T-helper 9 cell (primary cell): ENCODE results near the gene KIF24.
"Not testable (repeated sequence)": the region's sequence is repeated elsewhere in the genome, so short reads cannot be mapped to it uniquely, and the experiment has no call there.

Experiments used
- DNase-seq: peaks from one replicate; pipeline ENCODE4 v3.0.0-alpha.2; 2020
- total RNA-seq, 2 donors: gene quantifications; one replicate each; lab custom pipeline; 2026; lab: John Stamatoyannopoulos, UW

Gene KIF24
- 0.97 to 1.5 reads per million in 2 donors for total RNA-seq

DNA sequence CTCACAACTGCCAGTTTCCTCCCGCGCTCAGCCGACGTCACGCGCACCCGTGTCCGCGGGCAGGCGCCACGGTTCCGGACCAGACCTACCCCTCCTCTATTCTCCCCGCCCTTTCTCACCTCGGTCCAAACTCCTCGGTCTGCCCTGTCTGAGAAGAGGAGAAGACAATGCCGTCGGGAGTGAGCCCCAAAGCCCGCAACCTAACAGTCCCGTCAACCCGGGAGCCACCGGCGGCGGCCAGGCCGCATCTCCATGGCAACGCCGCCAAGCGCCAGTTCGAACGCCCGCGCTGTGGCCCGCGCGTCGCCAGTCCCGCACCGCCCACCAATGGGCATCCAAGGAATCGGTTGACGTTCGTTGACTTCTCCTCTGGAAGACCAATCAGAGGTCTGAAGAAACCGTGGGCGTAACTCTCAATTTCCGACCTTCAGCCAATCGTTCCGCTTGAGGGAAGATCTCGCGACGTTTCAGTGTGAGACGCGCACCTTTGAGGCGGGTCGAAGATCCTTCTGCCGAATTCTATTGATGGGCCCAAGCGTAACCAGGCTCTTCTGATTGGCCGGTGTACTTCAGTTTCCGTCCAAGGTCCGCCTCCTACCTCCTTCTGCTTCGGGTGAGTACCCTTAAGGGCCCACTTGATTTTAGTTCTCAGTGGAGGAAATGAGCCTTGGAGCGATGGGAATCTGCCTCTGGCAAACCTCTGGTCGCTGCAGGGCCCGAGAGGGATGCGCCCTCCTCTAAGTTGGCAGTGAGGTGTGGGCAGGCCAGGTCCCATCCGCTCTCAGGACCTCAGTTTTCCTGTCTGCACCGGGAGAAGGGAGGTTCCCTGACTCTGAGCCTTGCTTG lies at the start of gene KIF24, which contains the start of gene NUDT2:
Gene KIF24, minus strand, starts transcription at position 282 of the 846 bp plus-strand sequence. CDS start 17,922 bp downstream, outside the sequence.
Gene NUDT2, plus strand, starts transcription at position 583 of the 846 bp plus-strand sequence. CDS start 9,471 bp downstream, outside the sequence.
- peak; percentile 92 for DNase-seq

GRCh38 chr9:34378376-34379060 lies 49.5 kb upstream of the KIF24 start:
- no peak for DNase-seq

DNA sequence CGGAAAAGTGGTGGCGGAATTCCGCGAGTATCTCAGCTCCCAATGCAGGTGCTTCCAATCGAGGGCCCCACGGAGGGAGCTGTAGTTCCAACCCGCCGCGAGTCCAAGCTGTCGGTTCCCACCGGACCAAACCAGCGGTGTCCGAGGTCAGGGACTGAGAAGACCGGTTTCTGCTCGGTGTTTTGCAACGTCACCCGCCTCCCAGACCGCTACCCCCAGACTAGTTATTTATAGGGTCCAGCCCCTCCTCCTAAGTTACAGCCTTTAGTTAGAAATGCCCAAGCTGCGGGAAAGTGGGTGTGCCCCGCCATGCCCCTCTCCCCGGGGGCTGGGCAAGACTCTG lies 48.3 kb upstream of the KIF24 start:
- DNase-seq = no peak

DNA sequence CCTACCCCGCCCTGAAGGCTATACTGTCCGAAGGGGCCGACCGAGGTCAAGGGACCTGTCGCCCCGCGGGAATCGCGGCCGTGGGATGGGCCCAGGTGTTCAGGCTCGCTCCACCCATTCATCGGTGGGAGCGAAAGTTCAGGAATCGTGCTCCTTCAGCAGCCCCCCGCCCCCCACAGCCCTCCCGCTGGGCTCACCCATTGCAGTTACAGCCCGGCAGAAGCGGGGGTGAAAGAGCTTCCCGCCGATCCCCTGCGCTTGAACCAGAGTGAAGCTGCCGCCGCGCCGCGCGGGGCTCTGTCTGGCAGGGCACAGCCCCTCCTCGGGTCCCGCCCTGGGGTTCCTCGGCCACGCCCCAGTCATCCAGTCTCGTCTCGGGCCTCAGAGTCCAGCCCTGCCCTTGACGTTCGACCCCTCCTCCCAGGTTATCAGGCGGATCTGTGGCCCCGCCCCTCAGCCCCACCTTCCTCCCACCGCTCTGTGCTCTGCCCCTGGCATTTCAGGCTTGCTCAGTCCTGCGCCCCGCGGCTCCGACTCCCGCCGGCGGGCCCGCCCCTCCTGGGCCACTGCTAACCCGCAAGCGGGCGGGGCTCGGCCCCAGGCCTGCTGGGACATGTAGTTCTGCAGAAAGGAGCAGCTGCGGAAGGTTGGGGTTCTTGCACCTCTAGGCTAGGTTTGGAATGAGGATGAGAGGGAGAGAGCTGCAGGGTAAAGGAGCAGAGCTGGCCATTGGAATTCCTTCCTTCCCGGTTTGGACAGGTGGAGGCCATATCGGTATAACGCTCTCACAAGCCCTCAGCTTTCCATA lies 47.7 kb upstream of the KIF24 start, which contains the start of gene MYORG:
Gene MYORG, minus strand, starts transcription at position 303 of the 808 bp plus-strand sequence. CDS start 3,955 bp downstream, outside the sequence.
- peak; percentile 93 for DNase-seq

GRCh38 chr9:34375901-34376595 lies 47.0 kb upstream of the KIF24 start:
- DNase-seq = peak; percentile 43

- DNase-seq = no peak
Measured at GRCh38 chr9:34374905-34375552, 46.0 kb upstream of the KIF24 start.

GRCh38 chr9:34374339-34374738 lies 45.3 kb upstream of the KIF24 start:
- no peak for DNase-seq

DNA sequence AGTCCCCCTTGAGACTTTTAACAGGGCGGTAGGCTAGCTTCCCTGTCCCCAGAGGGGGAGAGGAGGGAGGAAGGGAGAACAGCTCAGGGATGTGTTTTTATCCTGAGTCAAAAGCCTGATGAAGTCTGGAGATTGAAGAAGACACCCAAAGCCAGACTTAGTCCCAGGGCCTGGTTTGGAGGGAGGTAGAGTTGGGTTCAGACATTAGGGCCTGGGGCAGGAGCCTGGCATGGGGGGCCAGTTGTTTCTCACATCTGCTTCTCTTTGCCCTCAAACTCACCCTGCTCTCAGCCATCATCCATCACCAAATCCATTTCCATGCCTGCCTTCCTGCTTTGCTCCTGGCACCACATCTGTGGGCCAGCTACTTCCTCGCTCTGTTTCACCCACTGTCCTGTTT lies 44.7 kb upstream of the KIF24 start:
- DNase-seq = no peak

GRCh38 chr9:34372467-34373011 lies 43.5 kb upstream of the KIF24 start:
- DNase-seq = no peak

DNA sequence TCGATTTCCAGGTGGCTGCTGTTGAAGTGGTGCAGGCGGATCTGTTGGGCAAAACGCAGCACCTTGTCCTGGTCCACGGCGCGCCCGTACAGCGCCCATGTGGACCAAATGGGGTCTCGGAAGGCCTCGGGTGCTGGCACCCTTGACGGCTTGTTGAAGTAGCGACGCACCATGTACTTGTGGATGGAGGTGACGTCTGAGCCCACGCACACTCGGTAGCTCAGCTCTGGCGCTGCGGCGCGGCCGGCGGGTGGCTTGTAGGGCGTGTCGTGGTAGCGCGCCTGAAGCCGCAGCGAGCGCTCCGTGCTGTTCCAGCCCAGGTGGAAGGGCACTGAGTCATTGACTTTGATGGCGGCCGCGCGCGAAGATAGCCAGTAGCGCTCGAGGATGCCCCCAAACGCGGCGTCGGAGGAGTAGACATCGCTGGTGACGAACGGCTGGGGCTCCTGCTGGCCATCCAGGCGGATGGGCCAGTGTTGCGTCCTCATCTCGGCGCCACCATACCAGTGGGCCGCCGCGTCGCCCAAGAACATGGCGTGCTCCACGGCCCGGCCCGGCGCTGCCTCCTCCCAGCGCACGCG lies 42.9 kb upstream of the KIF24 start:
- no peak for DNase-seq

DNA sequence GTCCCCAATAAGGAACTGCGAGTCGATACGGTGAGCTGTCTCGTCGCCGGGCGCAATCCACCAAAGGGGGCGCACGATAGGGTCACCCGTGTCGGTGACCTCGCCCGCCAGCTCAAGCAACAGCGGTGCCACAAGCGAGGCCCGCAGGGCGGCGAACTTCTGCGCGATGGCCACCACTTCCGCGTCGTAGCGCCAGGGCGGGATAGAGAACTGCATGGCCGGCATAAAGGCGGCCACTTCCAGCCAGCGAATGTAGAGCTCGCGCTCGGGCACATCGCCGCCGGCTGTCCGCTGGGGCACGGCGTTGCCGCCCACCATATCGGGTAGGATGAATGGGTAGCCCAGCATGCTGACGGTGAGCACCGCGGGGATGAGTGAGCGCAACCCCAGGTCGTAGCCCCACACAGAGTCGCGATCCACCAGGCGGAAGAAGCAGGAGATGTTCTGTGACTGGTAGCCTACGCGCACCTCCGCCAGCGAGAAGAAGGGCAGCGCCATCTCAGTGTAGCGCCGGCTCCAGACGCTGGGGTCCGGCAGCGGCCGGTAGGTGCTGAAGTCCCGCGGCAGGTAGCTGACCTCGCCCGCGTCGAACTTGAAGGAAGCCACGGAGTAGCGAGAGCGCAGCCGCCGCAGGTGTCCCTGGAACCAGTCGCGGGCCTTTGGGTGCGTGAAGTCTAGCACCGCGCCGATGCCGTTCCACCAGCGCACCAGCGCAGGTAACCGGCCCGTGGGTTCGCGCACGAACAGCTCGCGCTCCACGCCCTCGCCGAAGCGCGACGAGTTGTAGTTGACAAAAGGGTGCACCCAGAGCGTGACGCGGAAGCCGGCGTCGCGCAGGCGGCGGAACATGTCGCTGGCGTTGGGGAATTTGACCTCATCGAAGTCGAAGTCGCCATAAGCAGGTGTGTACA lies 42.2 kb upstream of the KIF24 start:
- no peak for DNase-seq

GRCh38 chr9:34370335-34370969 lies 41.4 kb upstream of the KIF24 start:
- no peak for DNase-seq

DNA sequence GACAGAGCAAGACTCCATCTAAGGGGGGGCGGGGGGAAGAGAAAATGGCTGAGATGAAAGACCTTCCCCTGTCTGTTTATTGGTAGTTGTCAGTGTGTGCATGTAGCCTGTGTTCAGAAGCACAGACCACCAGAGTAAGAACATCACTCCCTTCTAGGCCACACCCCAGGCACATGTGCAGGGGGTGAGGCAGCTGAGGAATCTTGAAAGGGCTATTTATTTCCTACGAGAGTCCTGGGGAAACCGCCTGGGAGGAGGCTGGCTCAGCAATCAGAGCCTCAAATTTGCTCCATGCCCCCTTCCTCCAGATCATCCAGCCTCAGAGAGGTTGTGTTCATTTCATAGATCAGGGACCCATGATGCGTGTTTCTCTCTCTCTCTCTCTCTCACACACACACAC lies 40.6 kb upstream of the KIF24 start:
- DNase-seq = no peak

DNA sequence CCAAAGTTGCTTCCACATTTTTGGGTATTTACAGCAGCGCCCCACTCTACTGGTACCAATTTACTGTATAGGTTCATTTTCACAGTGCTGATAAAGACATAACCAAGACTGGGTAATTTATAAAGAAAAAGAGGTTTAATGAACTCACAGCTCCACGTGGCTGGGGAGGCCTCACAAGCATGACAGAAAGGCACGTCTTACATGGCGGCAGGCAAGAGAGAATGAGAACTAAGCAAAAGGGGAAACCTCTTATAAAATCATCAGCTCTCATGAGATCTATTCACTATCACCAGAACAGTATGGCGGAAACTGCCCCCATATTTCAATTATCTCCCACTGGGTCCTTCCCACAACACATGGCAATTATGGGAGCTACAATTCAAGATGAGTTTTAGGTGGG lies 39.7 kb upstream of the KIF24 start:
- not testable (repeated sequence) for DNase-seq

- DNase-seq = not testable (repeated sequence)
Measured at GRCh38 chr9:34367751-34368410, 38.8 kb upstream of the KIF24 start.

DNA sequence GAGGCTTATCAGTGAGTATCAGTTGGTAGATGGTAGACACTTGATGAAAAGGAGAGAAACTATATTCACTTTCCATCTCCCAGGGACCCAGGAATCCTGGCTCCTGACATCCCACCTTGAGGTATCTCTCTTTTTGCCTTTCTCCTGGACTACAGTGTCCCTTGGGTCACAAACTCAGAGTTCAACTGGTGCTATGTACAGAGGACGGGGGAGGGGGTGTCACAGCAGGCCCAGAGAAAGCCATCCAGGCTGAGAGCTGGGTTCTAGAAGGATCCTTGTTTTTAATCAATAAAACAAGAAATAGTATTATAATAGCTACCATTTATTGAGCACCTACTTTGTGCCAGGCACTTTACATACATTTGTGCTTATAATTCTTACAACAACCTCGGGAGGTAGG lies 37.3 kb upstream of the KIF24 start:
- no peak for DNase-seq

DNA sequence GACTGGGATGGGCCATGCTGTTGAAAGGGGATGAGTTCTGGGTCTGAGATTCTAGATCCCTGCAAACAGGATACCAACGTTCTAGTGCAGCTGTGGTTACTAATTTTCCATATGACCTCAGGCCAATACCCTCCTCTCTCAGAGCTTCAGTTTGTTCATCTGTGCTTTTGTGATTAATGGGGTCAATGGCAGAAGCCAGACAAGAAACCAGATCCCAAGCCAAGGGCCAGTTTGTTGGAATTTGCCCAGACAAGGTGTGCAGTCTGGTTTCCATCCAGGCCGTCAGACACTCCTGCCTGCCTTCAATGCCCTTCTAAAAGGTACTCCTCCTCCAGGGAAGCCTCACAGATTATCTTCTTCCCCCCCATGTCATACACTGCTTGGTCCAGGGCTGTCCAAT lies 36.2 kb upstream of the KIF24 start:
- DNase-seq = no peak

DNA sequence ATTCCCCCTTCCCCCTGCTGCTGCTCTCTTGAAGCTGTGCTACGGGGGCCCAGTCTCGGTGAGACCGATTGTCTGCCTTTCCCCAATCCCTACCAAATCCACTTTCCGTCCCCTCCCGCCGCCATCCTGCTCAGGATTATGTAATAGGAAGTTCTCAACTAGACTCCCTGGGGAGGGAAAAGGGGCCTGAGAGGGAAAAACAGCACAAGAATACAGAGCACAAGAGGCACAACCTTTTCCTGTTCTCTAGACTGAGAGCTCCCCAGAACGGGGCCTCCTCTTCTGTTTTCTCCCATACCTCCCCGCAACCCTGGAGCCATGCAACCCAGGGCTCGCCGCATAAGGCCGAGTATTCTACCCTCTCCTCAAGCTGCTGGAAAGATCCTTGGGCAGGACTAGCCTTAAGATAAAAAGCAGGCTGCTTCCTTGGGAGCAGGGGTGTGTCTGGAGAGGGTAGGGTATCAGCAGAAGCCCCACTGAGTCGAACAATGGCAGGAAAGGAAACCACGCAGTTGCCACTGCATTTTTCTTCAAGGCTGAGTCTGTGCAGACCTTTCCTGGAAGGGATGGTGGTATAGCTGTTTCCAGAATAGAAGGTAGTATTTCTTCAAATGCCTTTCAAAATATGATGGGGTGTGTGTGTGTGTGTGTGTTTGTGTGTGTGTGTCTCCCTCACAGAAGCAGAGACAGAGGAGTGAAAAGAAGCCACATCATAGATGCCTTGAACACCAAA lies 34.7 kb upstream of the KIF24 start:
- no peak for DNase-seq
